Measurements from ENCODE around the gene MFRP.

GRCh38 chr11:119316016-119316728, 30.3 kb downstream of the MFRP start:
- TF ChIP-seq POLR2AphosphoS5 (IDR thresholded peaks at IDR 0.05; ENCODE audit: borderline replicate concordance, low read depth, low read length) = no peak
- no peak for TF ChIP-seq EZH2 (IDR thresholded peaks at IDR 0.05)

All from SK-N-MC (cell line).